ES-I3 (cell line): ENCODE measurements around the gene KREMEN1.
"Not testable (repeated sequence)": the region's sequence is repeated elsewhere in the genome, so short reads cannot be mapped to it uniquely, and the experiment has no call there.

ENCODE experiments used
- H3K36me3 ChIP-seq: 2 replicates; pipeline ENCODE4 v1.6.1; 2013; ENCODE audit warnings: mild to moderate bottlenecking, low read length, control low read depth, moderate library complexity; ENCODE audit not compliant: insufficient read depth
- H3K4me1 ChIP-seq: 2 replicates; pipeline ENCODE4 v1.6.1; 2013; ENCODE audit warnings: mild to moderate bottlenecking, control low read depth, low read length; ENCODE audit not compliant: insufficient read depth
- H3K9ac ChIP-seq: 2 replicates; pipeline ENCODE4 v1.6.1; 2013; ENCODE audit warnings: low read depth, mild to moderate bottlenecking, low read length, moderate library complexity
- H3K9me3 ChIP-seq: 2 replicates; pipeline ENCODE4 v1.6.1; 2013; ENCODE audit warnings: mild to moderate bottlenecking, low read length, moderate library complexity; ENCODE audit not compliant: control insufficient read depth, insufficient read depth

Gene KREMEN1

GRCh38 chr22:29072979-29073617 is at the start of gene KREMEN1:
TSS of gene KREMEN1 (plus strand) at chr22:29073035. CDS start at chr22:29073131, 96 bp downstream.
- Histone ChIP-seq H3K4me1 (peaks cover 3% of the 10 kb centered on the region; the same call in 1 of the 2 replicates), H3K9ac (peak within 1 kb of the TSS; percentile 60; the same call in 1 of the 2 replicates), H3K9me3 (no peaks in the 10 kb centered on the region), H3K36me3 (no peaks in the 10 kb centered on the region)

DNA sequence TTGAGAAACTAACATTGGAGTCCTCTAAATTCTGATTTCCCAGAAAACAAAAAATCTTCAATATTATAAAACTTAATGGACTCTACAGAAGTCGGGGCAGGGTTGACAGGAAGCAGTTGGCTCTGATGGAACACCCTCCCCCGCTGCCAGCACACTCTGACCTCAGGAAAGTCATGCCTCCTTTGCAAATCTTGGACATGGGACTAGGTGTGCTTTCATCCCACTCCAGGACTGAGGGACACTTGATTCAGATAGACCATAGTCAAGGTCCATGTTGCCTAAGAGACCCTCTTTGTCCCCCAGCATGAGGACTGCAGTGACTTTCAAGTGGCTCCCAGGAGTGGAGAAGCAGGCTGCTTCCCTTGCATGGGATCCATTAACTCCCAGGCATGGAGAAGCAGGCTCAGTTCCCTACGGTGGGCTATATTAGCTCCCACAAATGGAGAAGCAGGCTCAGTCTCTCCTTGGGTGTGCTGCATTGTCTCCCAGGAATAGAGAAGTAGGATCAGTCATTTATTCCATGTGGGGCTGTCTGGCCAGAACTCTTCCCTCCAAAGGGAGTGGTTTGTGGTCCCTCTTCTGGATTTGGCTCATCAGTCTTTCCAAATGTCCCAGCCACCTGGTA is 49.6 kb upstream of the KREMEN1 start:
- H3K9me3 ChIP-seq = 0 out of 2 replicates have a peak, but pooled peaks cover 3% of the 10 kb centered on the region
- no peak overlapping the region for H3K9ac ChIP-seq
- H3K4me1 ChIP-seq = peaks cover 13% of the 10 kb centered on the region
- no peaks in the 10 kb centered on the region; the same call in 1 of the 2 replicates for H3K36me3 ChIP-seq

- Histone ChIP-seq H3K4me1 (peaks cover 32% of the 10 kb centered on the region), H3K9ac (no peak overlapping the region), H3K36me3 (no peaks in the 10 kb centered on the region; the same call in 1 of the 2 replicates), H3K9me3 (no peaks in the 10 kb centered on the region)
Measured at GRCh38 chr22:29026579-29026978, 46.3 kb upstream of the KREMEN1 start.

- Histone ChIP-seq H3K9me3 (no peaks in the 10 kb centered on the region), H3K36me3 (no peaks in the 10 kb centered on the region; the same call in 1 of the 2 replicates), H3K9ac (no peak overlapping the region), H3K4me1 (peaks cover 38% of the 10 kb centered on the region)
Measured at GRCh38 chr22:29028468-29028867, 44.4 kb upstream of the KREMEN1 start.

DNA sequence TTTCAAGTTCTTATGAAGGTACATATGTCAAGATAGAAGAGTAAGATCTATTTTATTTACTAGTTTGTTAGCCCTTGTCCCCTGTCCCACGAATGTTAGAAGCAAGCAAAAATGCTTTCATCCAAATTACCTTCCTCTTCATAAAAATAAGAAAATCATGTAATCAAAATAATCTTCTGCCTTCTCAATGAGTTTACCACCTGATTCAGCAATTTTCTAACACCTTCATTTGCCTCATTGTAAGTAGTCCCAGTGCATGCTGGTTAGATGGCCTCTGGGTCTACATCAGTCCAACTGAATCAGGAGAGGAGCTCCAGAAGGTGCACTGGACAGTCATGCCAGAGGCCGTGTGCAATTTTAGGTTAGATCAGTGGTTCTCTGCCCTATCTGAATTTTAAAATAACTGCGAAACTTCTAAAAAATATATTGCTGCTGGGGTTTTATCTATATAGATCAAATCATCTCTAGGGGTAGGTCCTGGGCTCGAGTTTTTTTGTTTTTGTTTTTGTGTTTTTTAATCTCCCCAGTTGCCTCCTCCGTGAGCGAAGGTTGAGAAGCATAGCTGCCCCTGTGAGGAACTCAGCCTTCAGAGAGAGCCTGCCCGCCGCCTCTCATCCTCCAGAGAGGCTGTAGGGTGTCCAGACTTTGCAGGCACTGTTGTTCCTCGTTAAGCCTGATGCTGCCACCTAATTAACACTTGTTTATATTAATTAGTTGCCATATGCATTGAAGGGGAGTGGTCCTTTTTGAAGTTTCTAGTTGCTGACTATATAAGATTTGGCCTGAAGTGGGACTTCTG is 43.4 kb upstream of the KREMEN1 start:
- Histone ChIP-seq H3K9ac (peak overlapping the region; percentile 60; the same call in 1 of the 2 replicates), H3K4me1 (peaks cover 34% of the 10 kb centered on the region), H3K36me3 (no peaks in the 10 kb centered on the region; the same call in 1 of the 2 replicates), H3K9me3 (no peaks in the 10 kb centered on the region)

- no peaks in the 10 kb centered on the region; the same call in 1 of the 2 replicates for H3K36me3 ChIP-seq
- no peaks in the 10 kb centered on the region for H3K9me3 ChIP-seq
- H3K4me1 ChIP-seq = peaks cover 34% of the 10 kb centered on the region
- H3K9ac ChIP-seq = peak overlapping the region; percentile 60
Measured at GRCh38 chr22:29030016-29030617, 42.7 kb upstream of the KREMEN1 start.

DNA sequence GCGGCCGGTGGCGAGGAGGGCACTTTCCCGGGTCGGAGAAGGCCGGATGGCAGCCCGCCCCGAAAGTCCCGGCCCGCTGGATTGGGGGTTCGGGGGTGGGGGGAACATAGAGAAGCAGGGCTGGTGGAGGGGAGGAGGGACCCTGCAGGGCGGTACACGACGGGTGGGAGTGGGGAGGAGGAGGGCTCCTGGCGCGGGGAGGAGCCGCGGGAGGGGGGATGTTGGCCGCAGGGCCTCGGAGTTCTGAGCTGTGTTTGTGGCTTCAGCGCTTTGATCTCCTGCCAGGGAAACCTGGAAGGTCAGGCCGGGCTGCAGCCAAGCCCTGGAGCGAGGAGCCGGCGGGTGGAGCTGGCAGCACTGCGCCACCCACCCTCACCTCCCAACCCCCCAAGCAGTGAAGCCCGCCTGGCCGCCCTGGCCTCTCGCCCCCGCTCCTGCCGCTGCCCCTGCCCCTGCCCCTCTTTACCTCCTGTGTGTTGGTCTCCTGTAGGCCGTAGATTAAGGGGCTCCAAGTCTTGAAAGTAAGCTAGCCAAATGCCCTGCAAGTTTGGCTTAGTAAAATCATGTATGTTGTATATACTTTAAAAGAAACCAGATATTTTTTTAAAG is 42.1 kb upstream of the KREMEN1 start:
- H3K36me3 ChIP-seq = no peaks in the 10 kb centered on the region; the same call in 1 of the 2 replicates
- peaks cover 34% of the 10 kb centered on the region for H3K4me1 ChIP-seq
- no peaks in the 10 kb centered on the region for H3K9me3 ChIP-seq
- peak overlapping the region; percentile 60 for H3K9ac ChIP-seq

- peak overlapping the region; percentile 60 for H3K9ac ChIP-seq
Measured at GRCh38 chr22:29031227-29032011, 41.4 kb upstream of the KREMEN1 start.

DNA sequence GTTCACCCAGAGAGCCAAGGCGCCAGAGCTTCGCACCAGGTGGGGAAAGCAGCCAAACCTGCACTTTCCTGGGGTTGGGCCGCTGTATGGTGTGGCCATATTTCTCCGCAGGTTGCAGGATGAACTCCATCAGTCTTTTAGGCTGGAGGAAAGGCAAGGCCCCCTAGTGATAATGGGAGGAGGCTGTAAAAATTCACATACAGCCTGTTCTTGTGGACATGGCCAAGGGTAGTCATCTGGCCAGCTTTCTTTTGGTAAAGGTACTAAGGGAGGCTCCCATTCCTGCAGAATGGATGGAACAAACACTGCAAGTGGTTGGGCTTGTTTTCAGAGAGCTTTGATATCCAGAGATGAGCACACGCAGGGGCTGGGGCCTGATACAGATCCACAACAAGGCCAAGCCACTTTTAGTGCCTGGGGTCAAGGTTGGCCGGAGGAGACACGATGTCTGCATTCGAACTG is 40.8 kb upstream of the KREMEN1 start:
- Histone ChIP-seq H3K9me3 (no peaks in the 10 kb centered on the region), H3K4me1 (peaks cover 34% of the 10 kb centered on the region), H3K36me3 (no peaks in the 10 kb centered on the region), H3K9ac (peak overlapping the region; percentile 14; the same call in 1 of the 2 replicates)

More at GRCh38 chr22:29031227-29032011, 41.4 kb upstream of the KREMEN1 start:
- Histone ChIP-seq H3K4me1 (peaks cover 34% of the 10 kb centered on the region), H3K36me3 (no peaks in the 10 kb centered on the region; the same call in 1 of the 2 replicates), H3K9me3 (no peaks in the 10 kb centered on the region)

GRCh38 chr22:29032584-29032983 is 40.3 kb upstream of the KREMEN1 start:
- Histone ChIP-seq H3K9me3 (no peaks in the 10 kb centered on the region), H3K36me3 (no peaks in the 10 kb centered on the region), H3K4me1 (peaks cover 34% of the 10 kb centered on the region), H3K9ac (no peak overlapping the region)

GRCh38 chr22:29037340-29037932 is 35.4 kb upstream of the KREMEN1 start:
- Histone ChIP-seq H3K36me3 (no peaks in the 10 kb centered on the region), H3K9ac (no peak overlapping the region), H3K4me1 (peaks cover 18% of the 10 kb centered on the region), H3K9me3 (no peaks in the 10 kb centered on the region)

- H3K4me1 ChIP-seq = peaks cover 13% of the 10 kb centered on the region; the same call in 1 of the 2 replicates
- no peaks in the 10 kb centered on the region for H3K9me3 ChIP-seq
- no peak overlapping the region for H3K9ac ChIP-seq
- H3K36me3 ChIP-seq = peaks cover 3% of the 10 kb centered on the region; the same call in 1 of the 2 replicates
Measured at GRCh38 chr22:29039148-29039547, 33.7 kb upstream of the KREMEN1 start.

GRCh38 chr22:29039684-29040083 is 33.2 kb upstream of the KREMEN1 start:
- peaks cover 13% of the 10 kb centered on the region; the same call in 1 of the 2 replicates for H3K4me1 ChIP-seq
- H3K36me3 ChIP-seq = not testable (repeated sequence)

More at GRCh38 chr22:29039684-29040083, 33.2 kb upstream of the KREMEN1 start:
- H3K9me3 ChIP-seq, H3K9ac ChIP-seq: not testable (repeated sequence)
